IPS DF 4.7 (cell line): Measurements from ENCODE around the gene MRPL55.

ENCODE experiments used
- DNase-seq: peaks from one replicate; pipeline ENCODE4 v3.0.0-alpha.2; 2013; ENCODE audit warnings: low spot score; ENCODE audit errors: extremely low read depth

MRPL55 gene

GRCh38 chr1:228087771-228088251 is 21.3 kb downstream of the MRPL55 start:
- no peak for DNase-seq

GRCh38 chr1:228085287-228085951 is 23.7 kb downstream of the MRPL55 start:
- no peak for DNase-seq

- no peak for DNase-seq
These were observed 24.3 kb downstream of the MRPL55 start for GRCh38 chr1:228084797-228085196.

GRCh38 chr1:228084325-228084724 is 24.8 kb downstream of the MRPL55 start:
- no peak for DNase-seq

- no peak for DNase-seq
These were observed 25.2 kb downstream of the MRPL55 start for GRCh38 chr1:228083871-228084278.

- DNase-seq, result no peak
These were observed 25.9 kb downstream of the MRPL55 start for GRCh38 chr1:228082918-228083870.

GRCh38 chr1:228082214-228082917 is 26.7 kb downstream of the MRPL55 start, which contains the start of gene ARF1:
TSS of gene ARF1 (plus strand) at chr1:228082708. CDS start at chr1:228097115, 14,407 bp downstream.
- DNase-seq, result no peak

- DNase-seq, result no peak
These were observed 27.4 kb downstream of the MRPL55 start for GRCh38 chr1:228081578-228082213.

- no peak for DNase-seq
These were observed 28.0 kb downstream of the MRPL55 start for GRCh38 chr1:228081144-228081543.

- DNase-seq, result no peak
These were observed 29.4 kb downstream of the MRPL55 start for GRCh38 chr1:228079601-228080263.

GRCh38 chr1:228079013-228079412 is 30.1 kb downstream of the MRPL55 start:
- DNase-seq, result no peak

- DNase-seq, result no peak
These were observed 31.4 kb downstream of the MRPL55 start for GRCh38 chr1:228077565-228078330.

- no peak for DNase-seq
These were observed 32.2 kb downstream of the MRPL55 start for GRCh38 chr1:228076796-228077430.

GRCh38 chr1:228075801-228076271 is 33.3 kb downstream of the MRPL55 start:
- DNase-seq, result no peak

- no peak for DNase-seq
These were observed 34.0 kb downstream of the MRPL55 start for GRCh38 chr1:228074954-228075730.

- no peak for DNase-seq
These were observed 35.1 kb downstream of the MRPL55 start for GRCh38 chr1:228073857-228074545.

- DNase-seq, result no peak
These were observed 35.8 kb downstream of the MRPL55 start for GRCh38 chr1:228073061-228073856.
